GM12875 (cell line): Measurements from ENCODE around the gene STX19.
"Not testable (repeated sequence)": the region's sequence is repeated elsewhere in the genome, so short reads cannot be mapped to it uniquely, and the experiment has no call there.

Source experiments
- H3K4me3 ChIP-seq: one replicate; pipeline ENCODE4 v1.5.1; 2011; ENCODE audit warnings: low read depth, low read length, control low read depth
- TF ChIP-seq, protein P1 (sequence below): IDR thresholded peaks from 2 replicates; pipeline ENCODE4 v1.5.1; 2011; ENCODE audit warnings: low read depth, mild to moderate bottlenecking, control low read depth, inconsistent platforms, low read length, moderate library complexity, borderline replicate concordance; ENCODE audit not compliant: insufficient read depth

Gene STX19

DNA sequence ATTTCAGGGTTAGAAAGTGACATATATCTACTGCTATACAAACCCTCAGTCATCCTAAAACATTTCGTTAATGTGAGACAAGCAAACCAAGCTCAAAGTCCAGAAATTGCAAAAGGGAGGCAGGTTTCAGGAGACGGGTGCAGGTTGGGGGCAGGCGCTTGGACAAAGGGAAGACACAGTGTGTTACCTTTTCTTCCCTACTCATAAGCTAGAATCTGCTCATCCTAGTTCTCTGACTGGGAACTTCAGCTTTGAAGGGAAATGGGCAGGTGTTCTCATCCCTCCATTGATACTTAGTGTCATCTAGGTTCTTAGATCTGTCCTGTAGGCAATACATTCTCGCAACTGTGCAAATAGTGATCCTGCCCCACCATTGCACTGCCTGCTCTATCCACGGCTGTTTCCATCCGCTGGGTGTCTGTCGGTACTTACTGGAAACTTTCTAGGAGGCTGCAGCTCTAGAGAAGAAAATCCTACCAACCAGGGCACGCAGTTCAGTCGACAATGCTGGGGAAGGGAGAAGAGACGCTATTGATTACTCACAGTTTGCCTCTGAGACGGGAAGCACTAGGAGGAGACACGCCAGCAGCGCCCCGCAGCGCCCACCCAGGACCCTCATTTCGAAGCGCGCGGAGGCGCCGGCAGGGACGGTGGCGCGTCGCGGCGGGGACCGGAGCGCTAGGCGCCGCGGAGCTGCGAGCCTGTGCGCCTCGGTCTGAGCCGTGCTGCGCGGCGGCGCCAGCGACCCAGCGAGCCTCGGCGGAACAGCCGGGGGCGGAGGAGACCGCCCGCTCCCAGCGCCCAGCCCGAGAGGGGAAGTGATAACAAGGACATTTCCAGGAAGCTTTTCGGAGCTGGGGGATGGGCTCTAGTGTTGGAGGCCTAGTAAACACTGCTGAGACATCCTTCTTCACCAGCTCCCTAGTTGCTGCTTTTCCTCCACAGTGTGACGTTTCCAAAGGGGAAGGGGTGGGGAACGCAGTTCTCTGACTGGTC lies 55.0 kb downstream of the STX19 start, which contains the start of gene PROS1:
Gene PROS1, minus strand, starts transcription at position 766 of the 996 bp plus-strand sequence. Its CDS starts 147 bp downstream, at position 619.
- TF ChIP-seq, protein P1, sequence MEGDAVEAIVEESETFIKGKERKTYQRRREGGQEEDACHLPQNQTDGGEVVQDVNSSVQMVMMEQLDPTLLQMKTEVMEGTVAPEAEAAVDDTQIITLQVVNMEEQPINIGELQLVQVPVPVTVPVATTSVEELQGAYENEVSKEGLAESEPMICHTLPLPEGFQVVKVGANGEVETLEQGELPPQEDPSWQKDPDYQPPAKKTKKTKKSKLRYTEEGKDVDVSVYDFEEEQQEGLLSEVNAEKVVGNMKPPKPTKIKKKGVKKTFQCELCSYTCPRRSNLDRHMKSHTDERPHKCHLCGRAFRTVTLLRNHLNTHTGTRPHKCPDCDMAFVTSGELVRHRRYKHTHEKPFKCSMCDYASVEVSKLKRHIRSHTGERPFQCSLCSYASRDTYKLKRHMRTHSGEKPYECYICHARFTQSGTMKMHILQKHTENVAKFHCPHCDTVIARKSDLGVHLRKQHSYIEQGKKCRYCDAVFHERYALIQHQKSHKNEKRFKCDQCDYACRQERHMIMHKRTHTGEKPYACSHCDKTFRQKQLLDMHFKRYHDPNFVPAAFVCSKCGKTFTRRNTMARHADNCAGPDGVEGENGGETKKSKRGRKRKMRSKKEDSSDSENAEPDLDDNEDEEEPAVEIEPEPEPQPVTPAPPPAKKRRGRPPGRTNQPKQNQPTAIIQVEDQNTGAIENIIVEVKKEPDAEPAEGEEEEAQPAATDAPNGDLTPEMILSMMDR: no peak
- peak within 1 kb of the TSS; percentile 40 for H3K4me3 ChIP-seq

DNA sequence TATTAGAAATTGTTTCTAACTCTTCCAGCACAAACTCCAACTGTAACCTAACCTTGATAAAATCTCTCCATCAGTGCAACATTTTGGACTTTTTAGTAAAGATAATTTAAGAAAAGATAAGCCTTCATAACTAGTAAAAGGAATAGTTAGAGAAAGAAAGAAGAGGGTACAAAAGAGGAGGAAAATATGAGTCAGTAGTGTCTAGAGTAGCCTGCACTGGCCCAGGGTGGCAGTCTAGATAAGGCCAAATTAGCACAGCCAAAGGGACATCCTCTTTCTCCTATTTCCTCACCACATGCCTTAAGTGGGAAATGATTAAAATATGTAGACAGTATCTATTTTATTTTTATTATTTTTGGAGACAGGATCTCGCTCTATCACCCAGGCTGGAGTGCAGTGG lies 58.4 kb downstream of the STX19 start:
- TF ChIP-seq, protein P1: no peak
- H3K4me3 ChIP-seq: no peak overlapping the region

DNA sequence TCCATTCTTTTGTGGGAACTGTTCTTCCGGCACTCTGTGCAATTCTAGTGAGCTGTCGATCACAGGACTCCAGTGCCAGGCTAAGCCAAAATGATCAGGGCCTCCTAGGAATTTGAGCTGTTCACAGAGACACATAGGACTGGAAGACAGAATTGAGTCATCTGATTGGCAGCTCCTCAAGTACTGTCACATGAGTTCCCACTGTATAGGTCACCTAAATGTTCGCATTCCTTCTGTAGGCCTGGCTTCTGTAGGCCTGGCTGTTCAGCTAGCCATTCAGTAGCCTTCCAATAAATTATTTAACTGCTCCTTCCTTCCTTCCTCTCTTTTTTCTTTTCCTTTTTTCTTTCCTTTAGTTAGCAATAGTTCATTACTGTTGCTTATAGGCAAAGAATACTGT lies 59.0 kb downstream of the STX19 start:
- TF ChIP-seq, protein P1: no peak
- H3K4me3 ChIP-seq: no peak overlapping the region

DNA sequence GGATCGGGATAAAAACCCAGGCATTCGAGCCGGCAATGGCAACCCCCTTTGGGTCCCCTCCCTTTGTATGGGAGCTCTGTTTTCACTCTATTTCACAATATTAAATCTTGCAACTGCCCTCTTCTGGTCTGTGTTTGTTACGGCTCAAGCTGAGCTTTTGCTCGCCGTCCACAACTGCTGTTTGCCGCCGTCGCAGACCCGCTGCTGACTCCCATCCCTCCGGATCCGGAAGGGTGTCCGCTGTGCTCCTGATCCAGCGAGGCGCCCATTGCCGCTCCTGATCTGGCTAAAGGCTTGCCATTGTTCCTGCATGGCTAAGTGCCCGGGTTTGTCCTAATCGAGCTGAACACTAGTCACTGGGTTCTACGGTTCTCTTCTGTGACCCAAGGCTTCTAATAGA lies 63.3 kb downstream of the STX19 start:
- not testable (repeated sequence) for H3K4me3 ChIP-seq
